GM20431 (cell line): ENCODE measurements around the gene SDK1.

Experiments
- in situ Hi-C: fragments of 300-500 bp; cut with MseI, MboI; formaldehyde crosslinking; loops from one replicate; pipeline ENCODE4 v1.15.0; 2020; ENCODE audit warnings: low sequenced_read_pairs; ENCODE audit not compliant: unreplicated experiment

The SDK1 gene

GRCh38 chr7:3892686-3893085 lies 591.6 kb downstream of the SDK1 start:
- in situ Hi-C loops = no loop called here

DNA sequence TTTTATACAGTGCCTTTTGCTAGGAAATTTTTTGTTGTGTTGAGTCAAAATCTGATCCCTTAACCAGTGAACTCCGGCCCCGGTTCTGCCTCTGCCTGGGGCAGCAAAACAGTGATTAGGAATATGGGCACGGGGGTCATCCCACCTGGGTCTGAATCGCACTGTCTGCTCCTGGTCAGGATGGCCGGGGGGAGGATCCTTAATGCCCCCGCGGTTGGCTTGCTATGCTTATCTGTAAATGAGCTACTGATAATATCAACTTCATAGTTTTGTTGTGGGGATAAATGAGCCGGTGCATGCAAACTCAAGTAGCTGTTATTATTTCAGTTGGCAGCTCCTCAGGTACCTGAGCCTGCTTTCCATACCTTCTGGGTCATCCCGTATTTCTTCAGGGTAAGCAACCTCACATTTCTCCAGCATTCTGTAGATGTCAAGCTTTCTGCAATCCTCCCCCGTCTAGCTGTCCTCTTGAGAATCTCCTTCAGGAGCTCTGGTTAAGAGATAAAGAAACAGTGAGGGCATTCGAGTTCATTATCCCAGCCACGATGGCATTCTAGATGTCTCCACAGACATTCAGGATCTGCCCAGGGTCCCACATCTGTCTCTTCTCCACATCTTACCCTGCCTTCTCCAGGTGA lies 592.2 kb downstream of the SDK1 start:
- in situ Hi-C loops = no loop called here

DNA sequence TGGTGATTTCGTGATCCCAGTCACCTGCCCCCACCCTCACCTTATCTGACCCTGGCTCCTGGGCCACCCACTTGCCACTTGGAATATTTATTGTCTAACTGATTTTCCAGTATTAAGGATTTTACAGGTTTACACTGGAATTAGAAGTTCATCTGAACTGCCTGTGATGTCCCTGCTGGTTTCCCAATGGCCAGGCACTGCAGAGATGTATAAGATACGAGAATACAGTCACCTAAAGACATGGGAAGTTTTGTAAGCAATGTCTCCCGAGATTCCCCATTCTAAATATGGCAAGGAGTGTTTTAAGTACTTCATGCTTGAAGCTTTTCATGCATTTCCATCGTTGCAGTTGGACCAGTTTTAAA lies 592.7 kb downstream of the SDK1 start:
- in situ Hi-C loops = no loop called here

DNA sequence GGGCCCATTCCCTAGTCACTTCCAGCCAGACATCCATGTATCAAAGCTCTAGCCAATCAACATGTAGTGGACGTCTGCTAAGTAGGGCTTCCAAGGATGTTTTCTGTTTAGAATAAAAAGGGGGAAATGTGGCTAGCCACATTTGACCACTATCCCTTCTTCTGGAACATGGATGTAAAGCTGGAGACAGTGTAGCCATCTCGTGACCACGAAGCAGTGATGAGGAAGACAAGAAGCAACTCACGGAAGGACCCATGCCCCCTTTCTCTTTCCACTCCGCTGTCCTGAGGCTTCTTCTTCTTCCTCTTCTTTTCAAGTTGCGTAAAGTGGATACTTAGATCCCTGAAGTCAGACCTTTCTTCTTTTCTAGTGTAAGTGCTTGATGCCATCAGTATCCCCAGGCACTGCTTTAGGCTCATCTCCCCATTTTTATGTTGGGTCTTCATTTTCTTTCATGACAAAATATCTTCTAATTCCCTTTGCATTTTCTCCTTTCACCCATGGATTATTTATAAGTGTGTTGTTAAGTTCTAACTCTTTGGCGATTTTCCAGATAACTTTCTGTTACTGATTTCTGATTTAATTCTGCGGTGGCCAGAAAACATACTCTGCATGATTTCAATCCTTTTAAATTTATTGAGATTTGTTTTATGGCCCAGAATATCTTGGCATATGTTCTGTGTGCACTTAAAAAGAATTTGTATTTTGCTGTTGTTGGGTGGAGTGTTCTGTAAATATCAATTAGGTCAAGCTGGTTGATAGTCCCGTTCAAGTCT lies 594.5 kb downstream of the SDK1 start:
- in situ Hi-C loops = no loop called here

- in situ Hi-C loops = no loop called here
Measured at GRCh38 chr7:3896169-3896765, 595.2 kb downstream of the SDK1 start.

DNA sequence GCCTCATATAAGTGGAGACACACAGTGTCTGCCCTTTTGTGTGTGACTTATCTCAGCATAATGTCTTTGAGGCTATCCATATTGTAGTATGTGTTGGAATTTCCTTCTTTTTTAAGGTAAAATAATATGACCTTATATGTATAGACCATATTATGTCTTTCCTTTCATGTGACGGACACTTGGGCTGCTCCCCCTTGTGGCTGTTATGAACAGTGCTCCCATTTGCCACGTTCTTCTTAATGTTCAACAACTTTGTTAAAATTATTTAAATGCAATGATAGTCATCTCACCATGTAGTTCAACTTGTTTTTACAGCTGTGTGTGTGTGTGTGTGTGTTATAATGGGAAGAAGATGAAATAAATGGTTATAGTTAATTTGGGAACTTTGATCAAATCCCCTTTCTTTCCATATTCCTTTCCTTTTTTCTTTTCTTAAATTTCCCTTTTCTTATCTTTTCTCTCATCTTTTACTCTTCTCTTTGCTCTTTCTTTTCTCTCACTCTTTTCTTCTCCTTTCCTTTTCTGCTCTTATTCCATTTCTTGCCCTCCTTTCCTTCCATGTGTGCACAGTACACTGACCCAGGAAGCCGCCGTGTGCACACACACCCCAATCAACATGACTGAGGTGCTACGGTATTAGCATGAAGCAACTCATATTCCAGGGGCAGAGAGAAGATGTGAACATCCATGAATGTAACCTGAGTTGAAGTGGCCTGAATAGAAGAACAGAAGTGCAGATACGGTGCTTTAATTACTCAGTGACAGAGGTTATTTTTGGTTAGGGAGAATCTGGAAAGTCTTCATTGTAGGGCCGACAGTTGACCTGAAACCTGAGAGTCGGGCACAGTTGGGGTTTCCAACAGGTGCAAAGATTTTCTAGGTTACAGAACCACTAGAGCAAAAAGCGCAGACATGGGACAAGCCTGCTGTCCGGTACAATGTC lies 596.6 kb downstream of the SDK1 start:
- in situ Hi-C loops = no loop called here

DNA sequence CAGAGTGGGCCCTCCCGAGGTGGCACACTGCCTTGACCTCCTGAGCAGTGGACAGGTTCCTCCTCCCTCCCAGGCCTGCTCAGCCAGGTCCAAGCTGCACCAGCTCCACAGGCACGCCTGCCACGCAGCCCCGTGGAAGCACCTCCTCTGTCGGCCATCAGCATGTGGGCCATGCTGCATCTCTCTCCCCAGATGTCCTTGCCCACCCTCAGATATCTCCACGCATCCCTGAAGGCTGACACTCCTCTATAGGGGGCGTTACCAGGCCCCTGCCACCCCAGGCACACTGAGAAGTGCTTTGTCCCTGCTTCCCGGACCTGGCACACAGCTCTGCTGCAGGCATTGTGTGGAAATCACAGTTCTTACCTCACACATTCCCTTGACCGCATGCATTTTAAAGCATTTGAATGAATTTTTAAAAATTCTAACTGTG lies 598.5 kb downstream of the SDK1 start:
- in situ Hi-C loops = no loop called here

GRCh38 chr7:3908153-3908552 lies 607.1 kb downstream of the SDK1 start:
- in situ Hi-C loops = loop anchor here (25.0 kb wide), 1 partner anchor 1046 kb away; no protein-coding TSS in a partner anchor

GRCh38 chr7:3909128-3909527 lies 608.1 kb downstream of the SDK1 start:
- in situ Hi-C loops = loop anchor here (25.0 kb wide), 1 partner anchor 1047 kb away; no protein-coding TSS in a partner anchor

GRCh38 chr7:3910054-3910453 lies 609.0 kb downstream of the SDK1 start:
- in situ Hi-C loops = loop anchor here (25.0 kb wide), 1 partner anchor 1048 kb away; no protein-coding TSS in a partner anchor

GRCh38 chr7:3911685-3912084 lies 610.6 kb downstream of the SDK1 start:
- in situ Hi-C loops = loop anchor here (25.0 kb wide), 1 partner anchor 1049 kb away; no protein-coding TSS in a partner anchor

DNA sequence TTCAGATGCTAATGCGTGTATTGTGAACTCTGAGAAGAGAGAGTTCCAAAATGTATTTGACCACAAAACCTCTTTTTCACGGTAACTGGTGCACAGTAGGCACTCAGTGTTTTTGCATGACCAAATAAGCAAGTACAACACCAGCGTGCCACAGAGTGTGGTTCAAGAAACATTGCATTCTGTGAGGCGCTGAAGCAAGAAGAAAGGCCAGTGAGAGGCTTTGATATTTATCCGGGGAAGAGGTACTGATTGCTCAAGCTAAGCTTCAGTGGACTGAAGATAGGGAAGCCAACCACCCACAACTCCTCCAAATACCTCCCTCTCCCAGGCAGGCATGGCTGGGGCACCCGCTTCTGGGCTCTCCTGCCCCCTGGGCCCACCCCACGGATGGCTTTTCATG lies 611.2 kb downstream of the SDK1 start:
- in situ Hi-C loops = loop anchor here (25.0 kb wide), 1 partner anchor 1050 kb away; no protein-coding TSS in a partner anchor

GRCh38 chr7:3914051-3914775 lies 613.2 kb downstream of the SDK1 start:
- in situ Hi-C loops = loop anchor here (25.0 kb wide), 1 partner anchor 1052 kb away; no protein-coding TSS in a partner anchor

- in situ Hi-C loops = loop anchor here (25.0 kb wide), 1 partner anchor 1053 kb away; no protein-coding TSS in a partner anchor
Measured at GRCh38 chr7:3915337-3915878, 614.4 kb downstream of the SDK1 start.

DNA sequence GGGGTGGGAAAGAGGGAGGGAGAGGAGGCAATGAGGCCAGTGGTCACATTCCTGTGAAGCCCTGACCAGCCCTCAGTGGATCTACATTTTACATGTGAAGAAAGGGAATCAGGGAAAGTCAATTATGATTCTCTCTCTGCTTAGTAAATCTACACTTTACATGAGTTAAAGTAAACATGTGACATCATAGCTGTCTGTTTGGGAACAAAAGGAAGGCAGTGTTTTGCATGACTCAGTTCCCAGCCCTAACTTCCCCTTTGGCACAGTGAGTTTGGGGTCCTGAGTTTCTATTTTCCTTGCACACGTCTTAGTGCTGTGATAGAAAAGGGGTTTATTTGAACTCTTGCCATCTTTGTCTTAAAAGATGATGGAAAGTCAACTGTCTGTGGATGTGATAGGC lies 615.1 kb downstream of the SDK1 start:
- in situ Hi-C loops = loop anchor here (25.0 kb wide), 1 partner anchor 1054 kb away; no protein-coding TSS in a partner anchor

DNA sequence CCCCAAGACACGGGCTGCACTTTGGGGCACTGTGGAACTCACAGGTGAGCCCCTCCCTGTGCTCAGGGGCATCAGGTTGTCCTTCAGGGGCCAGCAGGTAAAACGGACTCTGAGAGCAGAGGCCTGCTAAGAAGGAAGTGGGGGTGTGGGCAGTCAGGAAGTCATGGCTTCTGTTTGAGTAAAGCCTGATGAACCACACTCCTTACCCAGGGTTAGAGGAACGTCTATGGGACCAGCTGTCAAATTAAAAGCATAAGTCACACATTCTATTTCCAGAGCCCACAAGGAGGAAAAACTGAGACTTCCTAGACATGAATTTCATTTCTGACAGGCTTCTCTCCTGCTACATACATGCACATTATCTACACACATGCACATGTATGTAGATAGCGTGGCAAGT lies 616.4 kb downstream of the SDK1 start:
- in situ Hi-C loops = loop anchor here (25.0 kb wide), 1 partner anchor 1055 kb away; no protein-coding TSS in a partner anchor

DNA sequence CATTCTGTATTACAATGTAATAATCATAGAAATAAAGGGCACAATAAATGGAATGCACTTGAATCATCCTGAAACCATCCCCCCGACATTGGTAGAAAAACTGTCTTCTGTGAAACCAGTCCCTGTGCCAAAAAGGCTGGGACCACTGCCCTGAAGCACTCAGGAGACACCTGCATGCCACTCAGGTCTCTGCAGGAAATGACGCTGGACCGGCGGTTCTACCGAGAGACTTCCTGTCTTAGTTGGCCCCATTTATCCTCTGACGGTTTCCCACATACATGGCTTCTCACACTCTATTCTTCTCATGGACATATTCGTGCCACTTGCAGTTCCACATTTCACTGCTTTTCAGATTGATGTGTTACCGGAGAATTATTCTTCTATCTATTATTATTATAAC lies 617.5 kb downstream of the SDK1 start:
- in situ Hi-C loops = loop anchor here (25.0 kb wide), 1 partner anchor 1056 kb away; no protein-coding TSS in a partner anchor

DNA sequence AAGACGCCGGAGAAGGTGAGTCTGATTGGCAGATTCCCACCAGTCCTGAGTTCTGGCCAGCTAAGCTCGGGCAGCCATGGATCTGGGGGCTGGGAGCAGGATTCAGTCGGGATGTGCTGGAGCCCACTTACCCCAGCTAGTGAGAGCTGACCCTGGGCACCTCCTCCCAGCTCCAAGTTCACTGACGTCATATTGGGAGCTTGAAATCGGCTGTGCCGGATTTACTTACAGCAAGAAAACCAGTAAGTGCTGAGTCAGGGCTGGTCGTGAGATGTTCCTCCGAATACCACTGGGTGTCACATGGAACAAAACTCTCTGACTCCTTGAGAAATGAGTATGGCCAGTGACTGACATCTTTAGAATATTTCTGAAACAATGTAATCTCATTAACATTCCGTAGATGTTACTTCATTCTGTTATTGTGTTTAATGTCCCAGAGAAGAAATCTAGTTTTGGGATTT lies 621.2 kb downstream of the SDK1 start:
- in situ Hi-C loops = loop anchor here (25.0 kb wide), 1 partner anchor 1060 kb away; no protein-coding TSS in a partner anchor
